K562 (cell line): ENCODE results near the gene KIAA0319L. TPM values are rescaled to one million over a fixed set of nuclear protein-coding genes. Genes with fewer than 3 reads are reported as not detected.
A peak's percentile ranks its signal among the peaks of the same experiment; 100 is the strongest.

Experiments used
- ARHGAP35 ChIP-seq: fragments of 450-650 bp; IDR thresholded peaks from 2 replicates; pipeline ENCODE4 v1.6.1; 2018; ENCODE audit not compliant: partially characterized antibody
- DEAF1 ChIP-seq: fragments of 450-650 bp; formaldehyde crosslinking; IDR thresholded peaks from 2 replicates; pipeline ENCODE4 v1.4.0; 2020; ENCODE audit warnings: mild to moderate bottlenecking, moderate library complexity
- DLX4 ChIP-seq: fragments of 250-450 bp; sonication (Bioruptor Pico); IDR thresholded peaks from 2 replicates; pipeline ENCODE4 v1.6.1; 2021; ENCODE audit warnings: mild to moderate bottlenecking
- ELK3 ChIP-seq: fragments of 450-650 bp; formaldehyde crosslinking; IDR thresholded peaks from 2 replicates; pipeline ENCODE4 v1.4.0; 2020; ENCODE audit warnings: mild to moderate bottlenecking
- ESRRA ChIP-seq: fragments of 450-650 bp; IDR thresholded peaks from 2 replicates; pipeline ENCODE4 v1.6.1; 2014; ENCODE audit warnings: low read depth, mild to moderate bottlenecking, moderate library complexity, borderline replicate concordance
- FOXJ2 ChIP-seq: fragments of 200-800 bp; sonication (Bioruptor generic); IDR thresholded peaks from 2 replicates; pipeline ENCODE4 v1.6.1; 2016; ENCODE audit warnings: missing genetic modification characterization, missing compliant biosample characterization
- FOXK1 ChIP-seq: sonication (generic); formaldehyde crosslinking; IDR thresholded peaks from 2 replicates; pipeline ENCODE4 v1.8.0; 2022; ENCODE audit warnings: missing genetic modification reagents, mild to moderate bottlenecking, borderline replicate concordance
- GABPB1 ChIP-seq: sonication (generic); formaldehyde crosslinking; IDR thresholded peaks from 2 replicates; pipeline ENCODE4 v1.8.0; 2022; ENCODE audit warnings: mild to moderate bottlenecking, missing genetic modification reagents
- HNRNPK ChIP-seq: fragments of 200-400 bp; formaldehyde crosslinking; IDR thresholded peaks from one replicate; pipeline ENCODE4 v1.6.1; 2018; ENCODE audit warnings: mild to moderate bottlenecking, low read depth, low read length; ENCODE audit not compliant: poor library complexity, severe bottlenecking
- IFI16 ChIP-seq: fragments of 250-450 bp; sonication (Bioruptor Pico); IDR thresholded peaks from 2 replicates; pipeline ENCODE4 v2.1.2; 2022; ENCODE audit warnings: mild to moderate bottlenecking, inconsistent platforms
- IRF2 ChIP-seq: sonication (generic); formaldehyde crosslinking; IDR thresholded peaks from 2 replicates; pipeline ENCODE4 v1.8.1; 2022; ENCODE audit warnings: mild to moderate bottlenecking, missing genetic modification reagents
- KLF16 ChIP-seq: IDR thresholded peaks from 2 replicates; pipeline ENCODE4 v1.6.1; 2016; ENCODE audit warnings: antibody characterized with exemption
- L3MBTL2 ChIP-seq: fragments of 450-650 bp; IDR thresholded peaks from 2 replicates; pipeline ENCODE4 v1.6.1; 2016; ENCODE audit warnings: mild to moderate bottlenecking, moderate library complexity
- LARP7 ChIP-seq: fragments of 450-650 bp; IDR thresholded peaks from 2 replicates; pipeline ENCODE4 v1.6.1; 2016
- MLLT1 ChIP-seq, 2 experiments: fragments of 450-650 bp; IDR thresholded peaks; 2 replicates each; pipeline ENCODE4 v1.6.1; 2016
- MYC ChIP-seq, 2 experiments: fragments of 250-450 bp in 1 of 2; sonication (Bioruptor Pico) in 1 of 2; IDR thresholded peaks; 2 replicates each; pipeline versions ENCODE4 v1.5.1 to v1.6.1; 2012 to 2021; ENCODE audit warnings: low read depth in 2 of 2, borderline replicate concordance in 1 of 2, improper control_type of control experiment in 1 of 2, low read length in 1 of 2, mild to moderate bottlenecking in 1 of 2, moderate library complexity in 1 of 2
- NFIX ChIP-seq: fragments of 250-450 bp; sonication (Bioruptor Pico); IDR thresholded peaks from 2 replicates; pipeline ENCODE4 v1.4.0; 2020; ENCODE audit warnings: low read depth, mild to moderate bottlenecking, moderate library complexity
- NONO ChIP-seq, 2 experiments: fragments of 200-400 bp in 1 of 2; fragments of 450-650 bp in 1 of 2; formaldehyde crosslinking in 1 of 2; IDR thresholded peaks; 2 replicates each; pipeline ENCODE4 v1.6.1; 2017; ENCODE audit warnings: low read depth in 2 of 2, mild to moderate bottlenecking in 2 of 2, moderate library complexity in 2 of 2, low read length in 1 of 2
- PCBP1 ChIP-seq: fragments of 200-400 bp; formaldehyde crosslinking; IDR thresholded peaks from 2 replicates; pipeline ENCODE4 v1.6.1; 2018; ENCODE audit warnings: mild to moderate bottlenecking, low read depth, low read length; ENCODE audit not compliant: poor library complexity, severe bottlenecking
- RAD21 ChIP-seq, 2 experiments: fragments of 250-450 bp in 1 of 2; fragments of 450-650 bp in 1 of 2; sonication (Bioruptor Pico) in 1 of 2; formaldehyde crosslinking in 1 of 2; IDR thresholded peaks in 1 of 2; conservative IDR thresholded peaks in 1 of 2; 2 replicates each; pipeline versions ENCODE4 v1.4.0 to v1.8.0; 2020 to 2022; ENCODE audit warnings: mild to moderate bottlenecking in 2 of 2, moderate library complexity in 1 of 2
- RBM34 ChIP-seq: fragments of 200-400 bp; formaldehyde crosslinking; IDR thresholded peaks from 2 replicates; pipeline ENCODE4 v1.6.1; 2018; ENCODE audit warnings: low read length, borderline replicate concordance; ENCODE audit not compliant: insufficient read depth
- SMARCC2 ChIP-seq: fragments of 450-650 bp; IDR thresholded peaks from 2 replicates; pipeline ENCODE4 v1.6.1; 2017; ENCODE audit warnings: antibody characterized with exemption, moderate library complexity, mild to moderate bottlenecking, low read depth
- SNRNP70 ChIP-seq: fragments of 200-400 bp; formaldehyde crosslinking; optimal IDR thresholded peaks from 2 replicates; pipeline ENCODE3; 2017; ENCODE audit warnings: low read depth, low read length
- ZNF133 ChIP-seq: fragments of 250-450 bp; sonication (Bioruptor Pico); IDR thresholded peaks from 2 replicates; pipeline ENCODE4 v1.4.0; 2020; ENCODE audit warnings: mild to moderate bottlenecking
- ZNF23 ChIP-seq: fragments of 250-450 bp; sonication (Bioruptor Pico); IDR thresholded peaks from 2 replicates; pipeline ENCODE4 v1.4.0; 2020; ENCODE audit warnings: mild to moderate bottlenecking
- ZZZ3 ChIP-seq: fragments of 450-650 bp; IDR thresholded peaks from 2 replicates; pipeline ENCODE4 v1.6.1; 2016; ENCODE audit warnings: antibody characterized with exemption, mild to moderate bottlenecking, moderate library complexity
- polyA plus RNA-seq, 8 experiments: library from polyadenylated mRNA; depleted of rRNA in 4 of 8; stranded (reverse) in 5 of 8; unstranded in 3 of 8; fragments of >200 nt; fragmentation: Nextera tagmentation in 2 of 8; fragmentation: Illumina TruSeq in 1 of 8; extraction: Ambion mirVana in 2 of 8; extraction: Trizol in 1 of 8; gene quantifications; 2 replicates each; pipeline versions ENCODE4 v1.2.1 to v1.2.3, GENCODE V29; 2011 to 2014; ENCODE audit warnings: inconsistent platforms in 1 of 8, missing spikeins in 1 of 8
- total RNA-seq, 7 experiments: library from RNA; depleted of rRNA in 6 of 7; stranded (reverse); fragments of >200 nt in 6 of 7; fragmentation: Illumina TruSeq in 2 of 7; extraction: Trizol in 2 of 7; gene quantifications; 2 replicates each; pipeline versions ENCODE4 v1.2.1 to v1.2.3, GENCODE V29; 2011 to 2021; ENCODE audit warnings: low replicate concordance in 1 of 7

The KIAA0319L gene
- total and polyA plus RNA-seq, 9 of the 15 experiments (the other 6 are each of a cell fraction or from before 2014, with no cell fraction given): 2.4 to 51.7 (median 27.4) TPM

- TF ChIP-seq ELK3 (CRISPR knock-in tag) (no peak), MYC (IDR thresholded peaks at IDR 0.05; ENCODE audit: low read depth, low read length) (peak; percentile 65), MYC (CRISPR knock-in tag; IDR thresholded peaks at IDR 0.05; ENCODE audit: borderline replicate concordance, low read depth) (no peak), DEAF1 (no peak), NFIX (CRISPR knock-in tag) (no peak), PCBP1 (no peak), ZNF133 (no peak), DLX4 (CRISPR knock-in tag) (no peak), RAD21 (CRISPR knock-in tag; conservative IDR thresholded peaks at IDR 0.05 in 1 of 2, IDR thresholded peaks at IDR 0.05 in 1 of 2) (0 out of 4 replicates have a peak, but pooled peaks of 1 of the 2 experiments have one; percentile 25), RBM34 (no peak), NONO (IDR thresholded peaks at IDR 0.05; ENCODE audit: low read depth in 2 of 2, low read length in 1 of 2) (no peak), GABPB1 (CRISPR knock-in tag) (no peak), ZNF23 (CRISPR knock-in tag) (no peak), L3MBTL2 (peak; percentile 64), IRF2 (CRISPR knock-in tag) (no peak), FOXJ2 (tag) (peak; percentile 79; the same call in 1 of the 2 replicates), ZZZ3 (no peak), MLLT1 (IDR thresholded peaks at IDR 0.05) (peak in 1 of 2 experiments; percentile 89; a peak in 2 of 4 replicates), KLF16 (no peak), LARP7 (no peak), ESRRA (peak; percentile 97; the same call in 1 of the 2 replicates), SNRNP70 (no peak), ARHGAP35 (no peak), SMARCC2 (no peak), HNRNPK (no peak), IFI16 (CRISPR knock-in tag) (no peak), FOXK1 (CRISPR knock-in tag) (no peak)
Observed at GRCh38 chr1:35431173-35431599, 126.0 kb downstream of the KIAA0319L start (continued).
